HepG2 (cell line): ENCODE measurements around the gene TACC3. TPM values are rescaled to one million over a fixed set of nuclear protein-coding genes. Genes with fewer than 3 reads are reported as not detected.

Source experiments
- ATAC-seq: fragments of 200-7000 bp; cut with Tn5 transposase; 3 replicates; pipeline ENCODE4 v1.9.1; 2020; ENCODE audit warnings: mild to moderate bottlenecking, moderate library complexity
- BruUV-seq: library from RNA; stranded (reverse); fragments of 400-500 nt; replicated peaks from 2 replicates; lab custom pipeline; 2021; lab: Mats Ljungman, UMichigan
- CTCF ChIA-PET: fragments of 300-600 bp; formaldehyde crosslinking; extraction: SDS; loops from one replicate; lab custom pipeline; 2021; ENCODE audit warnings: low total read pairs, inconsistent platforms, low intra/inter-chr PET ratio; lab: Yijun Ruan, JAX
- POLR2A ChIA-PET: fragments of 350-600 bp; sonication (Branson Sonifier 250); formaldehyde crosslinking; loops from one replicate; lab custom pipeline; 2020; ENCODE audit warnings: antibody characterized with exemption, inconsistent platforms; lab: Yijun Ruan, JAX
- DNase-seq: peaks from one replicate; pipeline ENCODE4 v3.0.0-alpha.2; 2015; ENCODE audit warnings: low spot score
- FAIRE-seq: peaks from 3 replicates; lab custom pipeline; 2011; peaks lifted over from hg19 to GRCh38; lab: Jason Lieb, UNC
- H2AFZ ChIP-seq: one replicate; pipeline ENCODE4 v1.6.1; 2011; ENCODE audit warnings: low read length, inconsistent platforms
- H3K27ac ChIP-seq: fragments of 300-600 bp; 3 replicates; pipeline ENCODE4 v1.8.0; 2011; ENCODE audit warnings: mixed run types, mild to moderate bottlenecking, mixed read lengths, low read length, inconsistent platforms; ENCODE audit not compliant: insufficient read depth; ENCODE audit errors: extremely low read length
- H3K27me3 ChIP-seq, 2 experiments: fragments of 200-600 bp in 1 of 2; 2 replicates in 1 of 2; 3 replicates in 1 of 2; pipeline versions ENCODE4 v1.6.0 to v1.8.0; 2011; ENCODE audit warnings: low read length in 2 of 2, mild to moderate bottlenecking in 2 of 2, moderate library complexity in 2 of 2, inconsistent platforms in 1 of 2; ENCODE audit not compliant: insufficient read depth in 2 of 2, control insufficient read depth in 1 of 2
- H3K36me3 ChIP-seq, 2 experiments: fragments of 200-600 bp in 1 of 2; replicated peaks in 1 of 2; 2 replicates in 1 of 2; 3 replicates in 1 of 2; pipeline versions ENCODE4 v1.5.1 to v1.8.0; 2011; ENCODE audit warnings: low read length in 2 of 2, inconsistent platforms in 1 of 2; ENCODE audit not compliant: insufficient read depth in 2 of 2, control insufficient read depth in 1 of 2
- H3K4me1 ChIP-seq: 2 replicates; pipeline ENCODE4 v1.5.1; 2012; ENCODE audit warnings: low read length, inconsistent platforms; ENCODE audit not compliant: insufficient read depth
- H3K4me2 ChIP-seq: 2 replicates; pipeline ENCODE4 v1.6.0; 2011; ENCODE audit warnings: low read depth, low read length, inconsistent platforms
- H3K4me3 ChIP-seq, 3 experiments: fragments of 200-600 bp in 1 of 3; sonication (generic), shearing (Covaris generic) in 1 of 3; replicated peaks in 1 of 3; 2 replicates each; pipeline ENCODE4 v1.5.1; 2011 to 2016; ENCODE audit warnings: low read length in 3 of 3, inconsistent platforms in 2 of 3, low read depth in 2 of 3, mild to moderate bottlenecking in 2 of 3, control low read depth in 1 of 3, mixed read lengths in 1 of 3; ENCODE audit not compliant: insufficient read depth in 1 of 3
- H3K79me2 ChIP-seq: one replicate; pipeline ENCODE4 v1.6.1; 2011; ENCODE audit warnings: low read length, inconsistent platforms; ENCODE audit not compliant: insufficient read depth
- H3K9ac ChIP-seq: 2 replicates; pipeline ENCODE4 v1.6.0; 2011; ENCODE audit warnings: mild to moderate bottlenecking, low read depth, low read length, inconsistent platforms; ENCODE audit not compliant: insufficient read depth
- H3K9me3 ChIP-seq: 2 replicates; pipeline ENCODE4 v1.5.1; 2012; ENCODE audit warnings: mild to moderate bottlenecking, low read length
- H4K20me1 ChIP-seq: 2 replicates; pipeline ENCODE4 v1.6.0; 2011; ENCODE audit warnings: inconsistent platforms, mild to moderate bottlenecking, low read length, moderate library complexity; ENCODE audit not compliant: insufficient read depth
- AGO2 ChIP-seq: fragments of 200-400 bp; formaldehyde crosslinking; optimal IDR thresholded peaks from 2 replicates; pipeline ENCODE3; 2017; ENCODE audit warnings: mild to moderate bottlenecking, low read depth, low read length, moderate library complexity
- IRX3 ChIP-seq: sonication (generic); formaldehyde crosslinking; IDR thresholded peaks from 2 replicates; pipeline ENCODE4 v1.8.1; 2023; ENCODE audit warnings: mild to moderate bottlenecking, low read depth, missing genetic modification reagents, borderline replicate concordance
- RBFOX2 ChIP-seq: fragments of 200-400 bp; formaldehyde crosslinking; IDR thresholded peaks from 2 replicates; pipeline ENCODE4 v1.6.1; 2017; ENCODE audit warnings: low read depth, mild to moderate bottlenecking, low read length
- WGBS: methylation state at CpG from one replicate; pipeline ENCODE4 v1.1.6; 2017; ENCODE audit warnings: low lambda C conversion rate; 5-methylcytosine and 5-hydroxymethylcytosine counted together
- in situ Hi-C: cut with HindIII; loops from 2 replicates; pipeline ENCODE4 v1.10.0; 2017; ENCODE audit warnings: low pct_unique_long_range_greater_than_20kb; ENCODE audit not compliant: extremely low pct_ligation_motif_present
- intact Hi-C: fragments of 100-400 bp; cut with micrococcal nuclease; formaldehyde crosslinking; loops from one replicate; pipeline ENCODE4 v1.10.0; 2022; ENCODE audit not compliant: unreplicated experiment
- polyA plus RNA-seq, 8 experiments: library from polyadenylated mRNA; depleted of rRNA in 3 of 8; stranded (reverse) in 7 of 8; unstranded in 1 of 8; fragments of >200 nt; fragmentation: Illumina TruSeq in 4 of 8; extraction: Trizol in 4 of 8; gene quantifications; 2 replicates each; pipeline versions ENCODE4 v1.2.1 to v1.2.3, GENCODE V29; 2011 to 2016; ENCODE audit warnings: low read depth in 4 of 8, missing spikeins in 1 of 8, mixed read lengths in 1 of 8; ENCODE audit not compliant: insufficient read depth in 1 of 8
- total RNA-seq, 5 experiments: library from RNA; depleted of rRNA; stranded (reverse); fragments of >200 nt; fragmentation: Illumina TruSeq; extraction: Trizol; gene quantifications; 2 replicates each; pipeline ENCODE4 v1.2.3, GENCODE V29; 2016; ENCODE audit warnings: low read depth in 1 of 5
- TF ChIP-seq, protein P1 (sequence below): sonication (generic); formaldehyde crosslinking; IDR thresholded peaks from 2 replicates; pipeline ENCODE4 v1.4.0; 2020; ENCODE audit warnings: mild to moderate bottlenecking, missing genetic modification reagents

TACC3 gene
- total and polyA plus RNA-seq, 2 of the 13 experiments (the other 11 are each of a cell fraction or from before 2014, with no cell fraction given): 20.3 to 21.2 TPM

DNA sequence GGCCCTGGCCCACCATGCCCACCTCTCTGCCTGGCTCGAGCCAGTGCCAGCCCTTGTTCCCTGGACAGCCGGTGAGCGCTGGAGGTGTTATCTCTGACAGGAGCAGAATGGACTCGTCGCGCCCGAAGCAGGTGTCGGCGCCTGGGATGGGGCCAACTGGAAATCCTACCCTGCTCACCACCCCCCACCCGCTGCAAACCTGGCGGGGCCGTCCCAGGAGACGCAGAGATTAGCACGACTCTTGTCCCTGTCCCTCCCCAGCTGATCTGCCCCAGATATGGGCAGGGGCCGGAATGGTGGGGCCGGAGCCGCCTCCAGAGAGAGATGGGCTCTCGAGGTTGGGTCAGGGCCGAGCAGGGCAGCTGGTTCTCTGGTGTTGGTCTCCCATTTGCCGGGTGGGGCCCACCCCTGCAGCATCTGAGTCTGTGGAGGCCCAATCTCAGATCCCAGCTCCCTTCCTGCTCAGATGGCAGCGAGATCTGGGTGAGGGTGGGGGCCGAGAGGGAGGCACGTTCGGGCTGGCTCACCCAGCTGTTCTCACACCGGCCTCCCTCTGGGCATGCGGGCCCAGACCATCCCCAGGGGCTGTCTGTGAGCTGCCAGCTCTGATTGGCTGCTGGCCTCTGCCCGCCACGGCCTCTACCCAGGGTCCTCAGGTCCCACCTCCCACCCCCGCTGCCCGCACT lies 51.7 kb downstream of the TACC3 start (continued):
- TF ChIP-seq, protein P1, sequence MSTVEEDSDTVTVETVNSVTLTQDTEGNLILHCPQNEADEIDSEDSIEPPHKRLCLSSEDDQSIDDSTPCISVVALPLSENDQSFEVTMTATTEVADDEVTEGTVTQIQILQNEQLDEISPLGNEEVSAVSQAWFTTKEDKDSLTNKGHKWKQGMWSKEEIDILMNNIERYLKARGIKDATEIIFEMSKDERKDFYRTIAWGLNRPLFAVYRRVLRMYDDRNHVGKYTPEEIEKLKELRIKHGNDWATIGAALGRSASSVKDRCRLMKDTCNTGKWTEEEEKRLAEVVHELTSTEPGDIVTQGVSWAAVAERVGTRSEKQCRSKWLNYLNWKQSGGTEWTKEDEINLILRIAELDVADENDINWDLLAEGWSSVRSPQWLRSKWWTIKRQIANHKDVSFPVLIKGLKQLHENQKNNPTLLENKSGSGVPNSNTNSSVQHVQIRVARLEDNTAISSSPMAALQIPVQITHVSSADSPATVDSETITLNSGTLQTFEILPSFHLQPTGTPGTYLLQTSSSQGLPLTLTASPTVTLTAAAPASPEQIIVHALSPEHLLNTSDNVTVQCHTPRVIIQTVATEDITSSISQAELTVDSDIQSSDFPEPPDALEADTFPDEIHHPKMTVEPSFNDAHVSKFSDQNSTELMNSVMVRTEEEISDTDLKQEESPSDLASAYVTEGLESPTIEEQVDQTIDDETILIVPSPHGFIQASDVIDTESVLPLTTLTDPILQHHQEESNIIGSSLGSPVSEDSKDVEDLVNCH: no peak

DNA sequence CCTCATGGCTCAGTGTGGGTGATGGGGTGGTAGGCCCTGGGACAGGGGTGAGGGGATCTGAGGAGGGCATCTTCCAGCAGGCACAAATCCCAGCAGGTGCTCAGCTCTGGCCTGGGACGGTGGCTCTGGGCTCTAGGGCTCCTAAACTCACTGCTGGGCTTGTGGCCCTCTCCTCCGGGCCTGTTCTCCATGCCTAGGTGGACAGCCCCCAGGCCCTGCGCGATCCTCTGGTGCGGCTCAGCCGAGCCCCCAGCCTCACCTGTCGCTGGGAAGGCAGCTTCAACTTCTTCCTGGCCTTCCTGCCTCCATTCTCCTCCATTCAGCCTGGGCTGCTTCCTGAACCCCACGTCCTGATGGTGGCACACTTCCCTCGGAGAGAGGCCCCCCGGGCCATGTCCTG lies 52.4 kb downstream of the TACC3 start:
- BruUV-seq: no TSS peak
- no peak overlapping the region for H3K4me2 ChIP-seq
- POLR2A ChIA-PET: interaction anchor here (2.6 to 34.3 kb wide), 2 partner anchors 15 to 34 kb away, joined by 7 to 1258 read pairs; partner anchors contain the start of gene FGFR3
- no peak overlapping the region for H3K27ac ChIP-seq
- no peaks in the 10 kb centered on the region for H3K27me3 ChIP-seq
- DNase-seq (no peak), FAIRE-seq (no peak), ATAC-seq (no peak)
- WGBS: 87% methylated on average over 10 of the region's 10 CpGs
- no peaks in the 10 kb centered on the region for H3K36me3 ChIP-seq
- no peak overlapping the region for H3K9ac ChIP-seq
- TF ChIP-seq RBFOX2: 0 out of 2 replicates have a peak, but pooled peaks have one; percentile 4
- no peak for TF ChIP-seq IRX3 (CRISPR knock-in tag)
- TF ChIP-seq AGO2: peak; percentile 64
- TF ChIP-seq, all 625 proteins: peak for 2
- CTCF ChIA-PET: no interaction called here
- no peak overlapping the region for H3K4me3 ChIP-seq
- peaks cover 7% of the 10 kb centered on the region for H3K79me2 ChIP-seq
- H4K20me1 ChIP-seq: no peaks in the 10 kb centered on the region
- in situ Hi-C loops (no loop called here), intact Hi-C loops (no loop called here)
- H2AFZ ChIP-seq: no peak overlapping the region
- peaks cover 99% of the 10 kb centered on the region for H3K4me1 ChIP-seq
- H3K9me3 ChIP-seq: no peaks in the 10 kb centered on the region
